HG03520 (cell line): ENCODE data around the gene ZNF660.
"Not testable (repeated sequence)": the region's sequence is repeated elsewhere in the genome, so short reads cannot be mapped to it uniquely, and the experiment has no call there.

Source experiments
- ATAC-seq: cut with Tn5 transposase; IDR thresholded peaks from one replicate; pipeline ENCODE4 v1.9.1; 2021; ENCODE audit warnings: mild to moderate bottlenecking, moderate library complexity; ENCODE audit not compliant: unreplicated experiment

Gene ZNF660

GRCh38 chr3:44584646-44585501 is at the start of gene ZNF660:
Gene ZNF660, plus strand, starts transcription at chr3:44584964. Its CDS starts 9,230 bp downstream, at chr3:44594194.
- no peak for ATAC-seq

GRCh38 chr3:44535364-44535763 is 49.4 kb upstream of the ZNF660 start:
- no peak for ATAC-seq

DNA sequence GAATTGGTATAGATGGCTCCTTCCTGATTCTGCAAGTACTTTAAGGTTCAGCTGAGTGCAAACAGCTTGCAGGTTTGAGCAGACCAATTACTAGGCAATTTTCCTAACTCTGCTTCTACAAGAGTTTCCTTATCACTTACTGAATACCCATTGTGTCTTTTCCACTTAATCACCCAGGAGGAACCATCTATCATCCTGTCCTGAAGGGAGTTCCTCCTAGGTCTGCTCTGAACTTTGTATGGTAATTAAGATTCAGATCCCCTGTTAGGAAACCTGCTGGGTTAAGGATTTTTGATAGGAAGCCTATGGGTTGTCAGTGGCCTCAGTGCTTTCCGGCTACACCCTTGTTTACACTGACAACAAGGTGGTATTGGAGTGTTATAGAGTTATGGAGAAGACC is 40.0 kb upstream of the ZNF660 start:
- ATAC-seq: not testable (repeated sequence)

DNA sequence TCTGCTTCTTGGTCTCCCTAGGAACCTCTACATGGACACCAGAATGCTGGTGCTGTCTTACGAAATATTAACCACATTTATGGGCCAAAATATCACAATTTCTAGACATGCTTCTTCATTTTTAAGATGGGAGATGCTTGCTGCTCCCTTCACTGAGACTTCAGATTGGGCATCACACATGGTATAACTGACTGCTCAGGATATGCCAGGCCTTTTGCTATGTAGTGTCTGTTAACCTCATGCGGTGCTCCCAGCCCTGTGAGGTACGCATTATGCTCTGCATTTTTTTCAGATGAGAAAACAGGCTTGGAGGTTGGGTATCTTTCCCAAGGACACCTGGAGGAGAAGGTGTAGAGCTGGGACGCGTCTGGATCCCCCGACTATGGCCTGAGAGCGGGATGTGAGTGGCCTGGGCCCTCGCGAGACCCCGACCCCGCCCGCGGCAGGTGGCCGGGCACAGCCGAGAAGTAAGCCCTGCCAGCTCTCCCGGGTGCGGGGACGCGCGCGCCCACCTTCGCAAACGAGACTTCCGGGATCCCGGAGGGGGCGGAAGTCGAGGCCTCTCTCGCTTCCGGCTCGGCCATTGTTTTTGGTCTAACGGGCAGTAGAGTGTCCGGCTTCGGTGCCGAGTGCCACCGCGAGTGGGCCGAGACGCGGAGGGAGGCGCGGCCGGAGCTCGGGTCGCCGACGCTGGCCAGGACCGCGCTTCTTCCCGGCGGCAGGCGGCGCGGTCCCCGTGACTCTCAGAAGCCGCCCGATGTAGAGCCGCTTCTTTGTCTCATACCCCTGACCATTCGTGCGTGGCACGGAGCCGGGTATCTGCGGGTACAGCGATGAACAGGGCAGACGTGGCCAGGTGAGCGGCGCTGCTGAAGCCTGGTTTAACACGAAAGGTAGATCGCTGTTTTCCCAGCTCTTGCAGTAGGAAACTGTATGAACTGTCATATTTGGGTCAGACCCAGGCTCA is 29.9 kb upstream of the ZNF660 start, which contains the start of gene ZKSCAN7:
Gene ZKSCAN7, plus strand, starts transcription at position 568 of the 967 bp plus-strand sequence. CDS start 1,855 bp downstream, outside the sequence.
- peak; percentile 51 for ATAC-seq

DNA sequence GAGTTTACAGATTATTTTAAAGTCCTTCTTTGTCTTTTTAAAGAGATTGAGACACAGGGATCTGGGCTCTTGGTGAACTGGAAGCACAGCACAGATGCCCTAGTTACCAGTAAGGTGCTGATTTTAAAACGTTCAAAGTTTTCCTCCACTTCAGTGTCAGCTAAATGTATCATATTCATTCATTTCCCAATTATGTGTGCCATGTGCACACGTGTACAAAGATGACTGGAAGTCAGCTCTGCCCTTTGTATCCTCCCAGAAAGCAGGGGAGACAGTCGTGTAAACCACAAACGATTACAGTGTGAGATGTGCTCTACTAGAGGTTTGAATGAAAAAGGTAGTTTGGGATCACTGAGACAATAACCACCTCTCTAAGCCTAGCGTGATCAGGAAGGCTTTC is 29.0 kb upstream of the ZNF660 start:
- no peak for ATAC-seq

- no peak for ATAC-seq
These were observed 27.7 kb upstream of the ZNF660 start for GRCh38 chr3:44557074-44557473.

DNA sequence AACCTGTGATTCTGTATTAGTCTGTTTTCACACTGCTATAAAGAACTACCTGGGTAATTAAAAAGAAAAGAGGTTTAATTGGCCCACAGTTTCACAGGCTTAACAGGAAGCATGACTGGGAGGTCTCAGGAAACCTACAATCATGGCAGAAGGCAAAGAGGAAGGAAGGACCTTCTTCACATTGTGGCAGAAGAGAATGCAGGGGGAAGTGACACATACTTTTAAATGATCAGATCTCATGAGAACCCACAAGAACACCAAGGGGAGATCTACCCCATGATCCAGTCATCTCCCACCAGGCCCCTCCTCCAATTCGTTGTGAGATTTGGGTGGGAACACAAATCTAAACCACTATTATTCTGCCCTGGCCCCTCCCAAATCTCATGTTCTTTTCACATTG is 23.7 kb upstream of the ZNF660 start:
- no peak for ATAC-seq

GRCh38 chr3:44562147-44562546 is 22.6 kb upstream of the ZNF660 start:
- ATAC-seq: no peak

DNA sequence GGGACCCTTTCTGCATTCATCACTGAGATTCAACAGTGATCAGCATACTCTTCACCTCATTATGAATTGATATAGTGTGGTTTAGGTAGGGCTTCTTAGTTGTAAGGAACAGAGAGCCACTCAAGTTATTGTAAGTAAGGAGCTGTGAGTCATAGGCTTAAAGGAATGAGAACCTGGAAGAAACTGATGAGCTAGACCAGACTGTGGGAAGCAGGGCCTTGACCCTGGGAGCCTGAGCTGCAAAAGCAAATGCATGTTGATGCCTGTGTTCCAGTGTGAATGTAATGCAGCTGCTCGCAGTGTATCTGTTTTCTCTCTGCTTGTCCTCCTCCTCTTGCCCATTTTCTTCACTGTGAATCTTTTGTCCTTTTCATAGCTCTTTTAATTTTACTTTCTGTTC is 16.2 kb upstream of the ZNF660 start:
- no peak for ATAC-seq

DNA sequence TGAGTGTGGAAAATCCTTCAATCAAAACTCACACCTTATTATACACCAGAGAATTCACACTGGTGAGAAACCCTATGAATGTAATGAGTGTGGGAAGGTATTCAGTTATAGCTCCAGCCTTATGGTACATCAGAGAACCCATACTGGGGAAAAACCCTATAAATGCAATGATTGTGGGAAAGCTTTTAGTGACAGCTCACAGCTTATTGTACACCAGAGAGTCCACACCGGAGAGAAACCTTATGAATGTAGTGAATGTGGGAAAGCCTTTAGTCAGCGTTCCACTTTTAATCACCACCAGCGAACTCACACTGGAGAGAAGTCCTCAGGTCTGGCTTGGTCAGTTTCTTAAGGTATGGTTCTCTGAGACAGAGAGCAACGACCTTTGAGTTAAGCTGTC is 13.7 kb upstream of the ZNF660 start:
- no peak for ATAC-seq

DNA sequence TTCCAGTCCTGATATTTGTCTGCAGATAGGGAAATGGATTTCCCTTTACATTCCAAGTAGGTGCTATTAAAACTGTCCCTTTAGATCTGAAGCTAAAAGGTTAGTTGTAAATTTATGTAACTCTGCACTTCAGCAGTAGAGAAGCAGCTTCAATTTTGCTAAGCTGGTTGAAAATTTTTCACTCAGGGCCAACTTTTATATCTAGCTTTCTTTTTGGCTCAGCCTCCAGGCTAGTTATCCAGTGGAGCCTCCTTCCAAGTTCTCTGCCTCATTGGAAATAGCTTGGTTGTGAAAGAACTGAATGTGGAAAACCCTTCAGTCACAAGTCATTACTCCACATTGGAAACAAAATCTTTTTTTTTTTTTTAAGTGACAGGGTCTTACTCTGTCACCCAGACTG is 8.2 kb upstream of the ZNF660 start:
- ATAC-seq: no peak

GRCh38 chr3:44577354-44577952 is 7.3 kb upstream of the ZNF660 start:
- not testable (repeated sequence) for ATAC-seq

DNA sequence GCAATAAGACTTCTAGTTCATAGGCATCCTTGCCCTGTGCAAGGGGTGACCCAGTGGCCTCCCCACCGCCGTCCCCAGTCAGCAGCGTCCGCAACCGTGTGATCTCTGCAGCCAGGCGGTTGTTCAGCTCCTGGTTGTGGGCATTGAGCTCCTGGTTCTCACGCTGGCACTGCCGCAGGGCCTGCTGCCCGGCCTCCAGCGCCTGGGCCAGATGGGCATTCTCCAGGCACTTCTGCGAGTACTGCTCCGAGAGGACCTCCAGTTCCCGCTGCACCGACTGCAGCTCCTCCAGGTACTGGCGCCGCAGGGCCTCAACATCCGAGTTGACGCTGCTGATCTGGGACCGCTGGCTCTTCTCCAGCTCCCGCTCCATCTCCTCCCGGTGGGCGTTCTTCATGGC is 6.4 kb upstream of the ZNF660 start:
- ATAC-seq: not testable (repeated sequence)

- ATAC-seq: not testable (repeated sequence)
These were observed 5.7 kb upstream of the ZNF660 start for GRCh38 chr3:44578924-44579515.

DNA sequence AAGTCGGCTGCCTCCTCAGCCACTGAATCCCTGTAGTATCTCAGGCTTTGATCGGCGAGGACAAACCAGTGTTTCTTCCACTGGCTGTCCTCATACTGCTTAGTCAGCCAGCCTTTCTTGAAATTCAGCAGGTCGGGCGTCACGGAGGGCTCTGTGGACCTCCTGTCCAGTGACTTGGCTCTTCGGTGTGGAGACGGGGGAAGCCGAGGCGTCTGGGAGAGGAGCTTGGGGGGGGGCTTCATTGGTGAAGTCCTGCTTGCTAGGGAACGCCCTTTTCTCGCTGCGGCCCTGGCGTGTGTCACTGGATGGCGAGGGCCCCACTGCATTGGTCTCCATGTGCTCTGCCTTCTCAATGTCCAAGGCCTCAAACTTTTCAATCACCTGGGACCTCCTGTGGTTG is 5.0 kb upstream of the ZNF660 start:
- not testable (repeated sequence) for ATAC-seq

DNA sequence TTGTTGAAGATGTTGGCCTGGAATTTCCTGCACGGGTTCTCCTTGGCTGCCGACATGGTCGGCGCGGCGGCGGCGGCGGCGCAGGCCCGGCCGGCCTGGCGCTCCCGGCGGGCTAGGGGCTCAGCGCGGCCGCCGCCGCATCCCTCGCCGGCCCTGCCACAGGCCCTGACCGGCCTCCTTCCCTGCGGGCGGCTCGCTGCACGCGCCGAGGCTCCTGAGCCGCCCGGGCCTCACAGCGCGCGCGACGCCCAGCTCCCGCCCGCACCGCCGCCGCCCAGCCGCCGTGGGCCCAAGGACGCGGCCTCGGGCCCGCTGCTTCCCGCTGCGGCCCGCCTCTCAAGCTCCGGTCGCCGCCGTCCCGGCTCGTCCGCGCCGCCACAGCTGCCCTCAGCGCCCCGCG is 3.8 kb upstream of the ZNF660 start:
- not testable (repeated sequence) for ATAC-seq

- ATAC-seq: no peak
These were observed 11.9 kb downstream of the ZNF660 start for GRCh38 chr3:44596621-44597020.

DNA sequence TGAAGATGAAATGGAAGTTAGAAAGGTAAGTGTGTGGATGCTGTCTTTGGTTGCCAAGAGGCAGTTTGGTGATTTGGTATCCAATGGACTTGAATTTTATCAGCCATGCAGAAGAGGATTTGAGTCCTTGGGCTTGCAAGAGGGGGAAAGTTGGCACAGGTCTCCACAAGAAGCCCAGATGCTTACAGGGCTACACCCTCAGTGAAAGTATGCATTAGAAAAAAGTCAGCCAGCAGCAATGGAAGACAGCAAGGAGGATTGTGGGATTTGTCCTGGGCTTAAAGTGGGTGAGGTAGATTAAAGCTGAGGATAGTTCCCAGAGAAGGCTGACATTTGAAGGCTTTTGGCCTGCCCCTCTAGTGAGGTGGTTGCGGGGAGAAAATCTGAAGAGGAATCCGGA is 17.0 kb downstream of the ZNF660 start:
- ATAC-seq: no peak

DNA sequence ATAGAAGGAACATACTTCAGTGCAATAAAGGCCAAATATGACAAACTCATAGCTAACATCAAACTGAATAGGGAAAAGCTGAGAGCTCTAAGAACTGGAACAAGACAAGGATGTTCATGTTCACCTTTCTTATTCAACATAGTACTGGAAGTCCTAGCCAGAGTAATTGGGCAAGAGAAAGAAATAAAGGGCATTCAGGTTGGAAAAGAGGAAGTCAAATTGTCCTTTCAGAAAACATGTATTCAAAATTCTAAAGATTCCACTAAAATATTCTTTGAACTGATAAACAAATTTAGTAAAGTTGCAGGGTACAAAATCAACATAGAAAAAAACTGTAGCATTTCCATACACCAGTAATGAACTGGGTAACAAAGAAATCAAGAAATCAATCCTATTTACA is 27.9 kb downstream of the ZNF660 start:
- ATAC-seq: no peak

DNA sequence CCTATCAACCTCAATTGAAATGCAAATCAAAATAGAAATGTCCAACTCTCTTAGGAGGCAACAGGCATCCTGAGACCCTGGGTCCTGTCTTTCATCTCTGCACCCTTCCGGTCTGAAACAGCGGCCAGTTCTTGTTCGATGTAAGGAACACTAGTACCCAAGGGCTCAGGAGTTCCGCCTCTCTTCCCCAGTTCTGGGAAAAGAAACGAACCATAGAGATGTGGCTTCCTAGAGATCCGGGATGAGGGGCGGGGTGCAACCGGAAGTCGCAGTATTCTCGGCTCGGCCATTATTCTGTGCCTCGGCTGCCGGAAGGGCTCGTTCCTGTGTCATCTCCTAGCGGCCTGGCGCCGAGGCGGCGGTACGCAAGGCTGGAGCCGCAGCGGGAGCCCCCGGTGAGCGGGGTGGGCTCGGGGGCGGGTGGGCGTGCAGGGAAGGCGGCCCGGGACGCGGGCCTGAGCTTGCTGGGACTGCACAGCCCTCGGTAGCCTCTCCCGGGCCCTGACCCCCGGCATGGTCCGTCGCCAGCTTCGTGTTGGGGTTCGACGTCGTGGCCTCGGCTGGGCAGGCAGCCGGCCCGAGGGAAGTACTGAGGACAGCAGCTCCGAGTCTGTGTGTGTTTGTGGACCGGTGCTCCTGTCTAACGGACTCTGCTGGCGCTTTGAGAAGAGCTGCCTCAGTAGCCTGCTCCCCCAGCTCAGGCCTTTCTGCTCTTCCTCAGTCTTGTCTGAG is 40.2 kb downstream of the ZNF660 start, which contains the start of gene ZNF197:
Gene ZNF197, plus strand, starts transcription at position 288 of the 732 bp plus-strand sequence. CDS start 4,119 bp downstream, outside the sequence.
- peak; percentile 86 for ATAC-seq
